Vagina (tissue), 2 donors: ENCODE measurements around the gene ZNF785.

Source experiments
- POLR2A ChIP-seq, 2 donors: fragments of 450-650 bp; IDR thresholded peaks; one replicate each; pipeline ENCODE4 v1.6.1; 2017; ENCODE audit warnings: antibody characterized with exemption in 2 of 2, mild to moderate bottlenecking in 2 of 2, moderate library complexity in 2 of 2
- POLR2AphosphoS5 ChIP-seq, 2 donors: sonication (generic); formaldehyde crosslinking; IDR thresholded peaks; one replicate each; pipeline ENCODE4 v1.9.0; 2017; ENCODE audit warnings: antibody characterized with exemption in 2 of 2, mild to moderate bottlenecking in 2 of 2, low read depth in 1 of 2; ENCODE audit not compliant: insufficient read depth in 1 of 2
- TF ChIP-seq, protein P1 (sequence below), 3 experiments: fragments of 450-650 bp in 2 of 3; fragments of 200-600 bp in 1 of 3; sonication (generic) in 1 of 3; IDR thresholded peaks; one replicate each; pipeline ENCODE4 v1.5.1; 2017 to 2019; ENCODE audit warnings: antibody characterized with exemption in 3 of 3, mild to moderate bottlenecking in 2 of 3, moderate library complexity in 2 of 3

DNA sequence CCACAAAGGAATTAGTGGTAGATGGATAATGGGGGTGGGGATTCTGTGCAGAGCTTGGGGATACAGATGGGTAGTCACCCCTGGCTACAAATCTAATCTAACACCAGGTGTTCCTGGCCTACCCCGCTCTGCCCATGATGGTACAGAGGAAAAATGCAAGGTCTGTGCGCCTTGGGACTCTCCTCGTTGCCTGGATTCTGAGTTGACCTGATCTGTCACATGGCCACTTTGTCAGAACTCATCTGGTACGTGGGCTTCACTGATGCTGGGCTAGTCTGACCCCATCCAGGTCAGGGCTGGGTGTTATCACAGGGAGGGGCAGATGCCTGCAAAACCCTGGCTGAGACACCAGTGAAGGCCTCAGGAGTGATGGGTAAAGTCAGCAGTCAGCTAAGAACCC, 32.5 kb downstream of the ZNF785 start:
- TF ChIP-seq, protein P1, sequence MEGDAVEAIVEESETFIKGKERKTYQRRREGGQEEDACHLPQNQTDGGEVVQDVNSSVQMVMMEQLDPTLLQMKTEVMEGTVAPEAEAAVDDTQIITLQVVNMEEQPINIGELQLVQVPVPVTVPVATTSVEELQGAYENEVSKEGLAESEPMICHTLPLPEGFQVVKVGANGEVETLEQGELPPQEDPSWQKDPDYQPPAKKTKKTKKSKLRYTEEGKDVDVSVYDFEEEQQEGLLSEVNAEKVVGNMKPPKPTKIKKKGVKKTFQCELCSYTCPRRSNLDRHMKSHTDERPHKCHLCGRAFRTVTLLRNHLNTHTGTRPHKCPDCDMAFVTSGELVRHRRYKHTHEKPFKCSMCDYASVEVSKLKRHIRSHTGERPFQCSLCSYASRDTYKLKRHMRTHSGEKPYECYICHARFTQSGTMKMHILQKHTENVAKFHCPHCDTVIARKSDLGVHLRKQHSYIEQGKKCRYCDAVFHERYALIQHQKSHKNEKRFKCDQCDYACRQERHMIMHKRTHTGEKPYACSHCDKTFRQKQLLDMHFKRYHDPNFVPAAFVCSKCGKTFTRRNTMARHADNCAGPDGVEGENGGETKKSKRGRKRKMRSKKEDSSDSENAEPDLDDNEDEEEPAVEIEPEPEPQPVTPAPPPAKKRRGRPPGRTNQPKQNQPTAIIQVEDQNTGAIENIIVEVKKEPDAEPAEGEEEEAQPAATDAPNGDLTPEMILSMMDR (IDR thresholded peaks at IDR 0.05) = no peak
- TF ChIP-seq POLR2AphosphoS5 (IDR thresholded peaks at IDR 0.05; ENCODE audit: insufficient read depth in 1 of 2, low read depth in 1 of 2) (no peak), POLR2A (IDR thresholded peaks at IDR 0.05) (no peak)
